ENCODE measurements around the gene LTBP3.

LTBP3 gene

GRCh38 chr11:65492637-65493366 is 65.4 kb downstream of the LTBP3 start:
- no peak for DNase-seq

DNA sequence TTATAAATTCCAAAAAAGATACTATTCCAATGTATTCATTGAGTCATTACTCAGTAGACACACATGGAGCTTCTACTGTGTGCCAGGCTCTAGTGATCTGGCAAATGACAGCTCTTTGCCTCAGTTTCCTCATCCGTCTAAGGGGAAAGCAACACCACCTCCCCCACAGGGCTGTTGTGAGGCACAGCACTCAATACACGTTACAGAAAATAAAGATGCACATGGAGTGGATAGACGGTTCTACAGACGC is 65.8 kb downstream of the LTBP3 start:
- no peak for DNase-seq

DNA sequence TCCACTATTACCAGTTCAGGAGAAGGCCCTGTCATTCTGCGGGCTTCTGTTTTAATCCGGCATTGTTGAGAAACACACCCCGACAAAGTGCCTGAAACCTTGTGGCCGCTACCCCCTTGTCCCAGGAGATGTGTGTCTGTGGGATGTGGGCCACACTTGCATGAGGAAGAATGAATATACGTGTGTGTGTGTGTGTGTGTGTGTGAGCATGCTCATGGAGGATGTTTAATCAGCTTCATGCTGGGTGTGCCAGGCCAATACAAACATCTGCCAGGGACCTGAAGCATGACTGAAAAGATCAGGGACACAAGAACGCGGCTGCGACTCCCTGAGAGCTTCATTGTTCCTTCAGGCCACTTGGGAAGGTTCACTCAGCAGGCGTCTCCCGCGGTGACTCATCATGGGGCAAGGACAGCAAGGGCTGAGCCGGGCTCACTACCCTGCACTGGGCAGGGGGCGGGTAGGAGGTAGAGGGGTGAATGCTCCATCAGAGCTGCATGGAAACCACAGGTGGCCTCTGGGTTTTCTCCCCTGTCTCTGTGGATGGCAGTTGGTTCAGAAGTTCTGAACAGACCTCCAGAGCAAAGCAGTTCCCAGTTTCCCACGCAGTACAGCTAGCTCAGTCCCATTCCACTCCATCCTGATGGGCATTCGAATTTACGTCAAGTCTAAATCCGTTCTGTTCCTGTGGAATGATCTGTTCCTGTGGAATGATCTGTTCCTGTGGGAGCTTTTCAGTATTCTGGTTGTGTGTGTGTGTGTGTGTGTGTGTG is 66.4 kb downstream of the LTBP3 start:
- peak; percentile 92 for DNase-seq

GRCh38 chr11:65491163-65491465 is 67.0 kb downstream of the LTBP3 start:
- DNase-seq: no peak

GRCh38 chr11:65489706-65490320 is 68.3 kb downstream of the LTBP3 start:
- DNase-seq: no peak

GRCh38 chr11:65489035-65489705 is 69.0 kb downstream of the LTBP3 start:
- no peak for DNase-seq

Measured in NCI-H2107 (cell line).